Fibroblast of lung (primary cell): ENCODE measurements around the gene C22orf15. TPM values are rescaled to one million over a fixed set of nuclear protein-coding genes. Genes with fewer than 3 reads are reported as not detected.

Source experiments
- DNase-seq, 2 donors: peaks; one replicate each; pipeline versions ENCODE4 v3.0.0 to v3.0.0-alpha.2; 2010; ENCODE audit warnings: low read depth in 2 of 2
- H2AFZ ChIP-seq: 2 replicates; pipeline ENCODE4 v1.5.1; 2012; ENCODE audit warnings: low read length, control low read depth, inconsistent platforms
- H3K27ac ChIP-seq: 2 replicates; pipeline ENCODE4 v1.5.1; 2011; ENCODE audit warnings: low read length, control low read depth; ENCODE audit not compliant: insufficient read depth
- H3K27me3 ChIP-seq: 2 replicates; pipeline ENCODE4 v1.5.1; 2011; ENCODE audit warnings: mild to moderate bottlenecking, low read length; ENCODE audit not compliant: control insufficient read depth, insufficient read depth
- H3K36me3 ChIP-seq: 2 replicates; pipeline ENCODE4 v1.5.1; 2011; ENCODE audit warnings: low read length; ENCODE audit not compliant: control insufficient read depth, insufficient read depth
- H3K4me1 ChIP-seq: 2 replicates; pipeline ENCODE4 v1.5.1; 2011; ENCODE audit warnings: low read length; ENCODE audit not compliant: control insufficient read depth, insufficient read depth; ENCODE audit errors: extremely low read depth
- H3K4me2 ChIP-seq: 2 replicates; pipeline ENCODE4 v1.5.1; 2011; ENCODE audit warnings: low read length, control low read depth; ENCODE audit not compliant: insufficient read depth; ENCODE audit errors: extremely low read depth
- H3K4me3 ChIP-seq, 4 experiments: fragments of 200-600 bp in 1 of 4; sonication (generic) in 1 of 4; replicated peaks in 1 of 4; 2 replicates each; pipeline ENCODE4 v1.5.1; 2011 to 2016; ENCODE audit warnings: low read length in 4 of 4, low read depth in 3 of 4, mild to moderate bottlenecking in 3 of 4, control low read depth in 2 of 4, inconsistent platforms in 1 of 4, mixed read lengths in 1 of 4; ENCODE audit not compliant: insufficient read depth in 1 of 4; ENCODE audit errors: control extremely low read depth in 1 of 4
- H3K79me2 ChIP-seq: 2 replicates; pipeline ENCODE4 v1.5.1; 2012; ENCODE audit warnings: mild to moderate bottlenecking, low read length, inconsistent platforms; ENCODE audit not compliant: control insufficient read depth, insufficient read depth
- H3K9ac ChIP-seq: 2 replicates; pipeline ENCODE4 v1.5.1; 2011; ENCODE audit warnings: mild to moderate bottlenecking, low read length, control low read depth; ENCODE audit not compliant: insufficient read depth
- H3K9me3 ChIP-seq: 2 replicates; pipeline ENCODE4 v1.5.1; 2012; ENCODE audit warnings: low read depth, low read length; ENCODE audit not compliant: control insufficient read depth, insufficient read depth
- H4K20me1 ChIP-seq: 2 replicates; pipeline ENCODE4 v1.5.1; 2011; ENCODE audit warnings: low read length; ENCODE audit not compliant: control insufficient read depth, insufficient read depth; ENCODE audit errors: extremely low read depth
- CTCF ChIP-seq, 2 donors: IDR thresholded peaks in 1 of 2; conservative IDR thresholded peaks in 1 of 2; 1 replicate in 1 of 2; 2 replicates in 1 of 2; pipeline ENCODE4 v1.5.1; 2011 to 2012; ENCODE audit warnings: low read length in 2 of 2, control low read depth in 1 of 2, inconsistent platforms in 1 of 2, low read depth in 1 of 2, mild to moderate bottlenecking in 1 of 2
- EZH2 ChIP-seq: IDR thresholded peaks from 2 replicates; pipeline ENCODE4 v1.5.1; 2012; ENCODE audit warnings: low read length, control low read depth, mild to moderate bottlenecking; ENCODE audit errors: missing control alignments
- polyA plus RNA-seq, 2 donors: library from polyadenylated mRNA; depleted of rRNA in 1 of 2; stranded (reverse) in 1 of 2; unstranded in 1 of 2; fragments of >200 nt; gene quantifications; 2 replicates each; pipeline ENCODE4 v1.2.1, GENCODE V29; 2011 to 2012; ENCODE audit warnings: missing spikeins in 1 of 2
- total RNA-seq: library from RNA; depleted of rRNA; stranded (reverse); fragments of >200 nt; gene quantifications from 2 replicates; pipeline ENCODE4 v1.2.1, GENCODE V29; 2014

The C22orf15 gene
- total and polyA plus RNA-seq, 2 donors (not counting 1 experiment from before 2014, with no cell fraction given) = 1.4 to 2.5 TPM

GRCh38 chr22:23755711-23756110 is 7.1 kb upstream of the C22orf15 start:
- no peak overlapping the region for H3K4me2 ChIP-seq
- no peaks in the 10 kb centered on the region for H3K79me2 ChIP-seq
- no peak for TF ChIP-seq CTCF (conservative IDR thresholded peaks at IDR 0.05 in 1 of 2, IDR thresholded peaks at IDR 0.05 in 1 of 2; ENCODE audit: low read depth in 1 of 2, low read length in 2 of 2)
- TF ChIP-seq EZH2 = no peak
- H3K4me3 ChIP-seq = no peak overlapping the region
- no peaks in the 10 kb centered on the region for H3K9me3 ChIP-seq
- H3K27ac ChIP-seq = no peak overlapping the region
- no peaks in the 10 kb centered on the region for H3K27me3 ChIP-seq
- no peak overlapping the region for H2AFZ ChIP-seq
- H4K20me1 ChIP-seq = no peaks in the 10 kb centered on the region
- H3K4me1 ChIP-seq = no peaks in the 10 kb centered on the region
- DNase-seq = no peak
- no peaks in the 10 kb centered on the region for H3K36me3 ChIP-seq
- no peak overlapping the region for H3K9ac ChIP-seq

DNA sequence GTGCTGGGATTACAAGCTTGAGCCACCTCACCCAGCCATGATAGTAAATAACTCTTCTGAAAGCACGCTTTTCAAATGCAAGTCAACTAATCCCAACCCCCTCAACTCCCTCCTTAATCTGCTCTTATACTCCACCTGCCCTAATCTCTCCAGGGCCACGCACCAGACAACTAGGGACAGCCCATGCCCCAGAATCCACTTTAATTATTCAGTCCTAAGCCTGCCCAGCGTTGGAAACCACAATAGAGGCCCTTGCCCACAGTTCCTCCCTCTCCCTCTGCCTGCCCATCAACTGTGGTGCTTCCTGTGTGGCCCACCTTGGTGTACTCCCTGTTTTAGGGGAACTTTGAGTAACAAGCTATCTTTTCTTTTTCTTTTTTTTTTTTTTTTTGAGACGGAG is 5.9 kb upstream of the C22orf15 start:
- H3K9me3 ChIP-seq = no peaks in the 10 kb centered on the region
- H3K36me3 ChIP-seq = no peaks in the 10 kb centered on the region
- DNase-seq = no peak
- H3K4me2 ChIP-seq = no peak overlapping the region
- H2AFZ ChIP-seq = no peak overlapping the region
- H3K9ac ChIP-seq = no peak overlapping the region
- H3K27ac ChIP-seq = no peak overlapping the region
- no peaks in the 10 kb centered on the region for H4K20me1 ChIP-seq
- TF ChIP-seq CTCF (conservative IDR thresholded peaks at IDR 0.05 in 1 of 2, IDR thresholded peaks at IDR 0.05 in 1 of 2; ENCODE audit: low read depth in 1 of 2, low read length in 2 of 2) (no peak), EZH2 (no peak)
- H3K79me2 ChIP-seq = no peaks in the 10 kb centered on the region
- H3K4me3 ChIP-seq = no peak overlapping the region
- H3K27me3 ChIP-seq = no peaks in the 10 kb centered on the region
- H3K4me1 ChIP-seq = no peaks in the 10 kb centered on the region

DNA sequence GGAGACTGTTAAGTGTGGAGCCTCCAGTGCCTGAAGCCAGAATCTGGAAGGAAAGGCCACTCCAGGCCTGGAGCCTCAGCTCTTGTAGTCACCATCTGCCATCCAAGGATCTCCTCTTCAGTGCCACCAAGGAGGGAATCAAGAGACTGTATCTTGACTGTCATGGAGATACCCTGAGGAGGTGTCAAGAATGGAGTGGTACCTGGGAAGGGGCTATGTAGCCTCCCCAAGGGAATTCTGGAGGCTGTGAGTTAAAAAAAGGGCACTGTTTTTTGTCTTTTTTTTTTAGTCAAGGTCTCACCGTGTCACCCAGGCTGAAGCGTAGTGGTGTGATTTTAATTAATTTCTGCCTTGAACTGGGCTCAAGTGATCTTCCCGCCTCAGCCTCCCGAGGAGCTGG is 3.2 kb upstream of the C22orf15 start:
- Histone ChIP-seq H3K4me3 (no peak overlapping the region), H2AFZ (no peak overlapping the region), H3K36me3 (no peaks in the 10 kb centered on the region), H3K27me3 (no peaks in the 10 kb centered on the region), H3K9ac (no peak overlapping the region), H3K4me2 (no peak overlapping the region), H3K79me2 (no peaks in the 10 kb centered on the region), H3K4me1 (no peaks in the 10 kb centered on the region), H3K9me3 (no peaks in the 10 kb centered on the region), H3K27ac (no peak overlapping the region), H4K20me1 (no peaks in the 10 kb centered on the region)
- TF ChIP-seq CTCF (conservative IDR thresholded peaks at IDR 0.05 in 1 of 2, IDR thresholded peaks at IDR 0.05 in 1 of 2; ENCODE audit: low read depth in 1 of 2, low read length in 2 of 2) (no peak), EZH2 (no peak)
- DNase-seq = no peak
